Measurements from ENCODE around the gene MTERF4.

GRCh38 chr2:241063587-241063986, 38.5 kb downstream of the MTERF4 start:
- no peak for TF ChIP-seq CTCF (IDR thresholded peaks at IDR 0.05)
- no peak for TF ChIP-seq POLR2A (IDR thresholded peaks at IDR 0.05)
- no peak for TF ChIP-seq EP300 (IDR thresholded peaks at IDR 0.05)
- no peak for TF ChIP-seq POLR2AphosphoS5 (IDR thresholded peaks at IDR 0.05)
